HG03575 (cell line): ENCODE measurements around the gene RHEBL1.

ENCODE experiments used
- ATAC-seq: cut with Tn5 transposase; IDR thresholded peaks from one replicate; pipeline ENCODE4 v1.9.1; 2021; ENCODE audit not compliant: unreplicated experiment, insufficient number of reproducible peaks, low FRiP score; ENCODE audit errors: extremely low read depth

RHEBL1 gene

DNA sequence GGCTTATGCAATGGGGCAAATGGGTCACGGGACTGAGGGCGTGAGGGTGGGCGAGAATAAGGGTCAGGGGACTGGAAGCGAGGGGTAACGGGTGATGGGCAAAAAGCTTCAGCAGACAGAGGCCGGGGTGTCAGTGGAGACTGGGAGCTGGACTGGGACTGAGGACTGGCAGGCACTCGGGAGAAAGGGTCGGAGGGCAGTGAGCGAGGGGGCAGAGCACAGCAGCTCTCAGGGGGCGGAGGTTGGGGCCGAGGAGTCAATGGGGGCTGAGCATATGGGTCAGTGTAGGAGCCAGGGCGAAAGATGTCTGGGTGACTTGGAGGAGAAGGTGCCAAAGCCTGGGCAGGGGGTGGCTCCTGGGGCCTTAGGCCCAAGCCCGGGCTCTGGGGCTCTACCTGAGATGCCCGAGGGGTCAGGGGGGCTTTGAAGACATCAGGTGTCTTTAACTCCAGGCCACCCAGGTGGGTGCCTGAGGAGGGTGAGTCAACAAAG, 29.4 kb downstream of the RHEBL1 start:
- no peak for ATAC-seq

DNA sequence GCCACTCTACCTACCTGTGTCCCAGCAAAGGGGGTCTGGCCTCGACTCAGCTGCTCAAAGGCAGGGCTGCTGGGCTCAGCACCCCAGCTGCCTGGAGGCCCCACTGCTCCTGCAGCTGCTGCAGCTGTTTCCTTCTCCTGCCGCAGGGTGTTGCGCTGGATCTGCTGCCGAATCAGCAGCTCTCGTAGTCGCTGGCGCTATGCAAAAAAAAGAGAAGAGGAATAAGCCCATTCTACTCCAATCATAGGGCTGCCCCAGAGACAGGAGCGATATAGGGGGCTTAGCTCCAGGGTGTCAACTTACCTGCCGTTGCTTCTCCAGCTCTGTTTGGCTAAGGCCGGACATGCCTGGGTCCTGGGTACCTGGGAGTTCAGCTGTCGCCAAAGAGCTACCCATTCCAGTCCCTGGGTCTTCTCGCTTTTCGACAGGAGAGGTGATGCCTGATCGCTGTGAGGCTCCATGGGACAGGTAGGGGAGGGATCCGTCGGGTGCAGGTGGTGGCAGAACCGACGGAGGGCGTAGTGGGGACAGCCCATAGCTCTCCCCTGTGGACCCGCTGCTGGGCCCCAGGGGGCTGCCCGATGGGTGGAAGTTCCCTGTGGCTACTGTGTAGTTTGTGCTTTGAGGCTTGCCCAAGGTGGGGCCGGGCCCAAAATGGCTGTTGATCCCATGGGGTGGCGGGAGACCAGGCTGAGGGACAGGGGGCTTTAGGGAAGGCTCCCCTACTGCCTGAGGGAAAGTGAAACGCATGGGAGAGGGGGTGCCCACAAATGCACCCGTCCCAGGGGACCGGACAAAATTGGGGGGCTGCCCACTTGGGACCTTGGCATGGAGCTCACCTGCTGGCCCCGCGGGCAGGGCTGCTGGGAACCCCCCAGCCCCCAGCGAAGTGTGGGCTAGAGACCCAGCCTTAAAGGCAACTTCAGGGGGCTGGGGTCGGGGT, 30.1 kb downstream of the RHEBL1 start:
- no peak for ATAC-seq

DNA sequence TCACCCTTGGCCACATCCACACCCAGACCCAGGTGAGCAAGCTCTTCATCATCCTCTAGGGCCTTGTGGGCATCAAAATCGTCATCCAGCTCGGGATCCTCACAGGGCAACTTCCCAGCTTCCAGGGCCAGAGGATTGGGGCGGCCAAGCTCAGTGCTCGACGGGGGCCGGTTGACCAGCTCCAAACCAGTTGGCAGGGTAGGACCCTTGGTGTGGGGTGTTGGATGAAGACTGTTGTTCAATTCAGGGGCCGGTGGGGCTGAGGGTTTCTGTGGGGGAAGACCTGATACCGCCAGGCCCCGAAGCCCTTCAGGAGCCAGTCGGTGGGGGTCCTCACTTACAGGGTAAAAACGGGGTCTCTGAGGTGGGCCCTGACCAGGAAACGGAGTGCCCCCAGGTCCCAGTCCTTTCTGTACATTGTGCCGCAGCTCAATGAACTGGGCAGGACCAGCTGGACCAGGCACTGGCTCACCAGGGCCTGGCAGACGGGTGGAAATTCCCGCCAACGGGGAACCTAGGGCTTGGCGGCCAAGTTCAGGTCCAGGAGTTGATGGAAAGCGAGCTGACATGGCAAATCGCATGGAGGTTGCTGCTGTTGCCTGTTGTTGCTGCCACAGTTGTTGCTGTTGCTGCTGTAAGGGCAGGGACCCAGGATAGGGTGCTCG, 31.4 kb downstream of the RHEBL1 start:
- ATAC-seq: no peak

GRCh38 chr12:49037947-49038237, 31.9 kb downstream of the RHEBL1 start:
- ATAC-seq: no peak

- no peak for ATAC-seq
These were observed 32.5 kb downstream of the RHEBL1 start for GRCh38 chr12:49037111-49037946.

DNA sequence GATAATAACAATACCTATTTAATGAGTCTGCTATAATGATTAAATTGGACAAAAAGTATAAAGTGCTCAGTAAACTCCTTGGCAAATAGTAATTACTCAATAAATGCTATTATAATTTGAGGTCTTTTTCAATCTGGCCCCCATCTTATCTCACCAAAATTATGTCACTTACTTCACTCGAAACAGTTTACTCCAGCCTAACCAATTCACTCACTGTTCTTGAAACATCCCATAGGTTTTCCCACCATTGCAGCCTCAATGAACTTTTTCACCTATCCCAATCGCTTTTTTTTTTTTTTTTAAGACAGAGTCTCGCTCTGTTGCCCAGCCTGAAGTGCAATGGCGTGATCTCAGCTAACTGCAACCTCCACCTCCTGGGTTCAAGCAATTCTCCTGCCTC, 33.8 kb downstream of the RHEBL1 start:
- ATAC-seq: no peak

DNA sequence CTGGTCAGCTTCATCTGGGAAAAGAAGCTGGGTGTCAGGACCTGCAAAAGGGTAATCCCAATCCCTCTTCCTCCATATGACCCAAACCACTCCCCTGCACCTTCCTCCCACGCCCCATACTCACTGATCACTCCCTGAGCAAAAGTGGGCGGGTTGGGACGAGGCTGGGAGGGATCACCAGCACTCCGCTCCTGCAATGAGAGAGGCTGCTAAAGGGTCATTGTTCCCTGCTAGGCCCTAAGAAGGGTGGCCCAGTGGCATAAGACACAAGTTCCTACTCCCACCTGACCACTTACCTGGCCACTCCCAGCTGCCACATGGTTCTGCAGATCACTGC, 35.5 kb downstream of the RHEBL1 start:
- ATAC-seq: no peak

- ATAC-seq: no peak
These were observed 36.0 kb downstream of the RHEBL1 start for GRCh38 chr12:49033611-49034285.

GRCh38 chr12:49032679-49033447, 36.9 kb downstream of the RHEBL1 start:
- no peak for ATAC-seq

GRCh38 chr12:49032276-49032675, 37.5 kb downstream of the RHEBL1 start:
- ATAC-seq: no peak

DNA sequence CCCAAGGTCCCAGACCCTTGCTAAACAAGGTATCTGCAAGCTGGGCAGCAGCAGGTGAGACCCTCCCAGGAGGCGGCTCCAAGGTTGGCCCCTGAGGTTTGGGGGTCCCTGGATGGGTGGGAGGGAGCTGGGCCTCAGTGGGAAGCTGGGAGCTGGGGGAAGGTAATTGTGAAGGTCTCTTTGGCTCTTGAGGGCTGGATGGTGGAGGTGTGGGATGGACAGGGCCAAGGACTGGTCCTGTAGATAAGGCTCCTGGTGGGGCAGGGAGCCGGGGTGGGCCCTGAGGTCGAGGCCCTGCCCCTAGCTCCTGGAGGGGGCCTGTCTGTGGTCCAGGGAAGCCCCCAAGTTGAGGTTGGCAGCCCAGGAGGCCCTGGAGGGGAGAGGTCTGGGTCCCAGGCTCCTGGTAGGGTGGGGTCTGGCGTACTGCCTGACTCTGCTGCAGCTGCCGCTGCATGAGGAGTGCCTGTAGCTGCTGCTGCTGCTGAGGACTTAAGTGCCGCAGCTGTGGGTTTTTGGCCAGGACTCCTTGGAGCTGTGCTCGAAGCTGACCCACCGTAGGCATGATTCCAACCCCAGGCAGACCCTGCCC, 38.1 kb downstream of the RHEBL1 start:
- ATAC-seq: no peak

DNA sequence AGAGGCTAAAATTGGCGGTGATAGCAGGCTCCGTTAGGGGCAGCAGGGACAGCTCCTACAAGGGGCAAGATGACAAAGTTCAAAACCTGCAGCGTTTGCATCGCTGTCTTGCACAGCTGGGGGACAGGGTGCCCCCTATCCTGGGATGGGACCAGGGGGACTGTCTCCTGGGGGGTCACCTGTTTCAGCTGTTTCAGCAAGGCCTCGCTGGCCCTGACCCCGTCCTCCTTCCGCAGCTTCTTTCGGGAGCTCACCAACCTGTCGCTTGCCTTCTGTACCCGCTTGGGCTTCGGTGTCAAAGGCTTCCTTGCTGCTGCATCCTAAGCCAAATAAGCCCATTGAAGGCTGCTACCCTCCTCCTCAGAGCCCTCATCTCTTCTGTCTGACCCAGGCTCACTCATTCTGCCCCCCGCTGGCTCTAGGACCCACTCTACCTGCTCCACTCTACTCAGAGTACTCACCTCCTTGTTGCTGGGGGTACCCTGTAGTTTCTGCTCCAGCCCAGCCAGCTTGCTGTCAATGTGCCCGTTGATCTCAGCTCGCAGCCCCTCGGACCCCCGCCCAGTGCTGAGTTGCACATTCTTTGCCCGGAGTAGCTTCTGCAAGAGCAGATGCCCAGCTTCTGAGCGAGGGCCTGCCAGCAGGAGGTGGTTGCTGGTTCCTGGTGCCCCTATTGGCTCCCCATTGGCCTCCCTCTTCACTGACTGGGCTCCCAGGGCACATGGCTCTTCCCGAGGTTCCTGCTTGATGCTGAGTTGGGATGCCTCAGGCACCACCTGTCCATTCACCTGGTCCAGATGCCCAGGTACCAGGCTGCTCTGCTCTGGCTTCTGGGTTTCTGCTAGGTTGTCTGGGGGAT, 38.8 kb downstream of the RHEBL1 start:
- ATAC-seq: no peak

DNA sequence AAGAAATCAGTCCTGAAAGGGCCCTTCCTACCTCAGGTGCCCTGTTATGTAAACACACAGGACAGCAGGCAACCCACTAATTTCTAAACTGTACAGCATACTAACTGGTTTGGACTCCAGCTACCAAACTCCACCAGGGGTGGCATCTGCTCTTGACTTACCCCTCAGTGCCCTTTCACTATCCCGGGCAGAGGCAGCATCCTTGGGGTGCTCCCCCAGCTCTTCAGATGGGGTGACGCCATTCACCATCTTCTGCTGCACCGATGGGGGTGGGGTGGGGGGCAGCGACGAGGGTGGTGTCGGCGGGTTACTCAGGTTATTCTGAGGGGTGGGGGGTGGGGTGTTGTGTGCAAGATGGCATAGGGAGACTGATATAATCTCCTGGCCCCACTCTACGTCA, 39.7 kb downstream of the RHEBL1 start:
- no peak for ATAC-seq

- no peak for ATAC-seq
These were observed 41.0 kb downstream of the RHEBL1 start for GRCh38 chr12:49028666-49029275.

DNA sequence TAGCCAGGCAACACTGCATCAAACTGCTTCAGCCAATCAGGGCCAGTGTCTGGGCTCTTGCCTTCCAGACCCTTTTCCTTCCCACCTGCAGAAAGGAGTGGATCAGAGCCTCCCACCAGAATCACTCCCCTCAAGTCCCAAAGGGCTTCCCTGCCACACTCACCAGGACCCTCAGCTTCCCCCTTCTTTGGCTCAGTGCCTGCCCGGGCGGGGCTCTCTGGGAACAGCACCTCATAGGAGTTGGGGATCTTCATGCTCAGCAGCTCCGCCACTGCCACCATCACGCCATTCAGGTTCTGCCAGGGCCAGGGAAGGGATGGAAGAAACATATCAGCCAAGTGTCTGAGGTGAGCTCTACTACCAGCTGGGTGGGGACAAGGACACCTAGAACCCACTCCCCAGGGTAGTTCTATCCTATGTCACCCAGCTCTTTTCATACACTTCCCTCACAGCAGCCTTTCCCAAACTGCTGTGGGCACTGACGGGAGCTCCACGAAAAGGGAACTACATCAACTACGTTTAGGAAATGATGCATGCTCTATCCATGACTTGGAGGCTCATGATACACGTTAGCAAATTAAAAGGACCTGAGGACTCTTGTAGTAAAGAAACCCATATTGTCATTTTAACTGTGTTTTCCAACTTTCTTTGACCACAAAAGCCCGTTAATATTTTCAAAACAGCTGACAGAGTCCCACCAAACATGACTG, 41.8 kb downstream of the RHEBL1 start:
- no peak for ATAC-seq
